Memory B cell (primary cell): ENCODE results near the gene XPO6.

Experiments used
- ATAC-seq: fragments of 150-1000 bp; cut with Tn5 transposase; 2 replicates; pipeline ENCODE4 v1.10.0; 2021; ENCODE audit warnings: low read depth, mild to moderate bottlenecking, moderate library complexity
- DNase-seq, 2 donors: peaks; one replicate each; pipeline ENCODE4 v3.0.0; 2022; ENCODE audit warnings: low spot score in 2 of 2
- H3K27ac Mint-ChIP-seq: one replicate; pipeline ENCODE4 v1.8.0; 2022; ENCODE audit warnings: mild to moderate bottlenecking, moderate library complexity, mixed read lengths
- H3K27me3 Mint-ChIP-seq: one replicate; pipeline ENCODE4 v1.8.0; 2022; ENCODE audit warnings: mixed read lengths
- H3K36me3 Mint-ChIP-seq: one replicate; pipeline ENCODE4 v1.8.0; 2022; ENCODE audit warnings: mild to moderate bottlenecking, mixed read lengths
- H3K4me1 Mint-ChIP-seq: one replicate; pipeline ENCODE4 v1.8.0; 2022; ENCODE audit warnings: mixed read lengths
- H3K4me3 Mint-ChIP-seq: one replicate; pipeline ENCODE4 v1.8.0; 2022; ENCODE audit warnings: mild to moderate bottlenecking, moderate library complexity, mixed read lengths
- H3K9me3 Mint-ChIP-seq: one replicate; pipeline ENCODE4 v1.8.0; 2022; ENCODE audit warnings: mixed read lengths

The XPO6 gene

DNA sequence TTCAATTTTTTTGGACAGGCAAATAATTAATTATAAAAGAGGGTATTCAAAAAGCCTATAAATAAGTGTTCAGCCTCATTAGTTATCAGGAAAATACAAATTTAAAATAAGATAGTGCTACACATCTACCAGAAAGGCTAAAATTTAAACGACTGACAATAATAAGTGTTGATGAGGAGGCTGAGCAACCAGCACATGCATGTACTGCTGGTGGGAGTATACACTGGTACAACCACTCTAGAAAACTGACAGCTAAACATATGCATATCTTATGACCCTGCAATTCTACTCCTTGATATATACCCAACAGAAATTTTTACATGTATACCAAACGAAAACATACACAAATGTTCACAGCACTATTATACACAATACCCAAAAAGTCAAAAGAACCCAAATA, 27.1 kb downstream of the XPO6 start:
- DNase-seq = no peak
- Mint-ChIP-seq H3K36me3 (peaks cover 18% of the 10 kb centered on the region), H3K4me3 (no peak overlapping the region)

DNA sequence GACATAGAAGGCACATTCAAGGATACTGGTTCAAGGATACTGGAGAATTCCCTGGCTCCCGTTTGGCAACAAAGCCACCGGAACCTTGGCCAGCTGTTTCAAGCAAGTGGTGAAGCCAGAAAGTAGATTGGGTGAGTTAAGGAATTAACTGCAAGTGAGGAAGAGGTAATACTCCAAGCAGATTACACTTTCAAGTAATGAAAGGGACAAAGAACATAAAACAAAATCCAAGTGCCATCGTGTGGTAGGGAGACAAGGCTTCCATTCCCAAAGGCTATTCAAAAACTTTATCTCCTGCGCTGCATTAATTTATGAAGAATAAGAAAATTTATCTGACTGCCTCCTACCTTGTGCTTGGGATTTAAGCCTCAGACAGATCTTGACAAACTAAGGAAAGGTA, 27.8 kb downstream of the XPO6 start:
- ATAC-seq (no peak), DNase-seq (no peak)
- Mint-ChIP-seq H3K4me3 (no peak overlapping the region), H3K36me3 (peaks cover 18% of the 10 kb centered on the region), H3K27ac (peak overlapping the region; percentile 78), H3K4me1 (peaks cover 62% of the 10 kb centered on the region), H3K9me3 (peaks cover 3% of the 10 kb centered on the region), H3K27me3 (no peaks in the 10 kb centered on the region)

More for the DNA sequence above, 27.1 kb downstream of the XPO6 start:
- Mint-ChIP-seq H3K27me3 (no peaks in the 10 kb centered on the region), H3K4me1 (peaks cover 64% of the 10 kb centered on the region), H3K27ac (no peak overlapping the region), H3K9me3 (peaks cover 3% of the 10 kb centered on the region)
- no peak for ATAC-seq

DNA sequence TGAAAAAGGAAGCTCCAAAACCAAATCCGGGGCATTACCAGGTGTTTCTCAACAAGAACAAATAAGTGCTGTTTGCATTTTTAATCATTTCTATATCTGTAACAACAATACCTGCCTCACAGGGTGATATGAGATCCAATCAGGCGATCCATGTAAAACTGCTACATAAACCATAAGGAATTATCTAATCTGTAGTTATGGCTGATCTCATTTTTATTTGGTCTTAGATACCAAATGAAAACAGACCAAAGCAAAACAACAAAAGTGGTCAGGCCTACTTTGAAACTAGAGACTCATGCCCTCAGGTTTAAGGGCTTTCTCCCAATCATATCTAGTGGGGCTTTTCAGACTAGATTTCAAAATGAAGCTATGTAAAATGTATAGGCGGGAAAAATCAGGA, 28.3 kb downstream of the XPO6 start:
- H3K27ac Mint-ChIP-seq = peak overlapping the region; percentile 78
- peaks cover 57% of the 10 kb centered on the region for H3K4me1 Mint-ChIP-seq
- peaks cover 18% of the 10 kb centered on the region for H3K36me3 Mint-ChIP-seq
- no peaks in the 10 kb centered on the region for H3K27me3 Mint-ChIP-seq
- no peak for ATAC-seq
- DNase-seq = no peak
- no peak overlapping the region for H3K4me3 Mint-ChIP-seq
- peaks cover 3% of the 10 kb centered on the region for H3K9me3 Mint-ChIP-seq

GRCh38 chr16:28182801-28183200, 29.0 kb downstream of the XPO6 start:
- Mint-ChIP-seq H3K27ac (peak overlapping the region; percentile 78), H3K36me3 (peaks cover 18% of the 10 kb centered on the region), H3K9me3 (peaks cover 3% of the 10 kb centered on the region), H3K4me1 (peaks cover 53% of the 10 kb centered on the region), H3K4me3 (no peak overlapping the region), H3K27me3 (no peaks in the 10 kb centered on the region)
- no peak for ATAC-seq
- DNase-seq = no peak

DNA sequence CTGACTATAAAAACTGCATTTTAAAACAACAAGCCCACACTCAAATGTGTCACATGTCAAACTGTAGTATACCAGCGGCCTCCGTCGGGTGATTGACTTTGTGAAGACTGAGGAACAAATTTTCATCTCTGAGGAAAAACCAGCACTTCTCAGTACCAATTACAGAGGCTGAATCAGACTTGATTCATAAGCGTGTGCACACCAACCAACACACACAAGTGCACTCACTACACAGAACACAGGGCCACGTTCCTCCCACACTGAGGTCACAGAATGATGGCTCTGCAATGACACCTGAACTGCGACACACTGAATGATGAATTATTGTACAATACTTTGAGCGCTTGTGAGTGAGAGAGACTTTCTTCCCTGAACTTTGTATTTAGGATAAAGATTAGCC, 29.6 kb downstream of the XPO6 start:
- Mint-ChIP-seq H3K4me3 (peak overlapping the region; percentile 64), H3K27ac (peak overlapping the region; percentile 95), H3K4me1 (peaks cover 50% of the 10 kb centered on the region), H3K27me3 (no peaks in the 10 kb centered on the region), H3K9me3 (peaks cover 3% of the 10 kb centered on the region), H3K36me3 (peaks cover 20% of the 10 kb centered on the region)
- ATAC-seq (no peak), DNase-seq (no peak)

- DNase-seq (no peak), ATAC-seq (no peak)
- Mint-ChIP-seq H3K4me3 (no peak overlapping the region), H3K36me3 (peaks cover 24% of the 10 kb centered on the region), H3K9me3 (peaks cover 3% of the 10 kb centered on the region), H3K4me1 (peaks cover 44% of the 10 kb centered on the region), H3K27ac (peak overlapping the region; percentile 95), H3K27me3 (no peaks in the 10 kb centered on the region)
Measured at GRCh38 chr16:28181515-28181914, 30.2 kb downstream of the XPO6 start.

- H3K36me3 Mint-ChIP-seq = peaks cover 24% of the 10 kb centered on the region
- peak overlapping the region; percentile 90 for H3K4me3 Mint-ChIP-seq
- H3K9me3 Mint-ChIP-seq = peaks cover 3% of the 10 kb centered on the region
- H3K27me3 Mint-ChIP-seq = no peaks in the 10 kb centered on the region
- ATAC-seq (peak; percentile 93), DNase-seq (peak in 1 of 2 donors; percentile 44)
- peaks cover 41% of the 10 kb centered on the region for H3K4me1 Mint-ChIP-seq
- peak overlapping the region; percentile 95 for H3K27ac Mint-ChIP-seq
Measured at GRCh38 chr16:28180655-28181460, 30.9 kb downstream of the XPO6 start.

GRCh38 chr16:28179354-28179753, 32.4 kb downstream of the XPO6 start:
- Mint-ChIP-seq H3K4me1 (peaks cover 44% of the 10 kb centered on the region), H3K27me3 (no peaks in the 10 kb centered on the region), H3K4me3 (no peak overlapping the region), H3K36me3 (peaks cover 30% of the 10 kb centered on the region), H3K9me3 (peaks cover 2% of the 10 kb centered on the region), H3K27ac (peak overlapping the region; percentile 95)
- no peak for DNase-seq
- ATAC-seq = no peak

DNA sequence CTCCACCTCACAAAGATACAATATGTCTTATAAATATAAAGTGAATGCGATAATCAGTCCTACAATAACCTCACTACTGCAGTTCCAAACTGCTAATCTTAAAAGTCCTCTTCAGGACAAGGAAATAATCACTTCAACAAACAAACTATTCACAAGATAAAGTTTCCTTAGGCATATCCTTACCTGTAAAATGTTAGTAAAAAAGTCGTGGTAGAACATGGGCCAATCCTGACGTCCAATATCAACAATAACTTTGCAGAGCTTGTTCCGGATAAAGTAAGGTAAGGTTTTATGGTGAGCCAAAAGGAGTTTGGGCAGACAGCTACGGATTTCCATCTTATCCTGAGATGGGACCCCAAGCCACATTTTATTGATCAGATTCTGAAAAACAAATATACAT, 36.0 kb downstream of the XPO6 start:
- Mint-ChIP-seq H3K27ac (peak overlapping the region; percentile 40), H3K36me3 (peaks cover 31% of the 10 kb centered on the region), H3K4me3 (no peak overlapping the region), H3K9me3 (no peaks in the 10 kb centered on the region), H3K4me1 (peaks cover 25% of the 10 kb centered on the region), H3K27me3 (no peaks in the 10 kb centered on the region)
- ATAC-seq = no peak
- no peak for DNase-seq

GRCh38 chr16:28172336-28172735, 39.4 kb downstream of the XPO6 start:
- ATAC-seq (no peak), DNase-seq (no peak)
- no peaks in the 10 kb centered on the region for H3K27me3 Mint-ChIP-seq
- peaks cover 36% of the 10 kb centered on the region for H3K36me3 Mint-ChIP-seq
- peak overlapping the region; percentile 61 for H3K27ac Mint-ChIP-seq
- peaks cover 24% of the 10 kb centered on the region for H3K4me1 Mint-ChIP-seq
- no peaks in the 10 kb centered on the region for H3K9me3 Mint-ChIP-seq
- H3K4me3 Mint-ChIP-seq = no peak overlapping the region

GRCh38 chr16:28171816-28172215, 39.9 kb downstream of the XPO6 start:
- no peak overlapping the region for H3K4me3 Mint-ChIP-seq
- H3K9me3 Mint-ChIP-seq = no peaks in the 10 kb centered on the region
- peaks cover 38% of the 10 kb centered on the region for H3K36me3 Mint-ChIP-seq
- H3K27me3 Mint-ChIP-seq = no peaks in the 10 kb centered on the region
- DNase-seq = no peak
- H3K4me1 Mint-ChIP-seq = peaks cover 29% of the 10 kb centered on the region
- ATAC-seq = no peak
- peak overlapping the region; percentile 61 for H3K27ac Mint-ChIP-seq

GRCh38 chr16:28168991-28169554, 42.7 kb downstream of the XPO6 start:
- ATAC-seq = no peak
- H3K4me3 Mint-ChIP-seq = no peak overlapping the region
- peaks cover 29% of the 10 kb centered on the region for H3K4me1 Mint-ChIP-seq
- H3K9me3 Mint-ChIP-seq = no peaks in the 10 kb centered on the region
- peaks cover 28% of the 10 kb centered on the region for H3K36me3 Mint-ChIP-seq
- no peaks in the 10 kb centered on the region for H3K27me3 Mint-ChIP-seq
- peak overlapping the region; percentile 75 for H3K27ac Mint-ChIP-seq
- DNase-seq = no peak

GRCh38 chr16:28167730-28168129, 44.0 kb downstream of the XPO6 start:
- H3K27me3 Mint-ChIP-seq = no peaks in the 10 kb centered on the region
- peak overlapping the region; percentile 80 for H3K27ac Mint-ChIP-seq
- H3K9me3 Mint-ChIP-seq = no peaks in the 10 kb centered on the region
- DNase-seq (no peak), ATAC-seq (no peak)
- no peak overlapping the region for H3K4me3 Mint-ChIP-seq
- H3K36me3 Mint-ChIP-seq = peaks cover 28% of the 10 kb centered on the region
- peaks cover 33% of the 10 kb centered on the region for H3K4me1 Mint-ChIP-seq

DNA sequence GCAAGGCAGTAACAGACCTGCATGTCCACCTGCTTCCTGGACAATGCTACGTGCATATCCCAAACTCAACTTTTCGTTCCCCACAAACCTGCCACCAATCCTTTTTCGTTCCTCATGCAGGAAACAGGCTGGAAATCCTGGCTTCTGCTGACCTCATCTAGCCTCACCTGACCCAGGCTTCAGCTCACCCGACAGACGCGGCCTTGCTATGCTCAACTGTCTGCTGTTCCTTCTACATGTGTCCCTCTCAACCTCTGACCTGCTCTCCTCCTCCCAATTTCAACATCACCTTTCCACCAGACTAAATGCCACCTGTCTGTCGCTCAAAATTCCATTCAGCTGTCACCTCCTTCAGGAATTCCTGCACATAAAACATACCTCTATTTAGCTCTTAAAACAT, 44.5 kb downstream of the XPO6 start:
- DNase-seq = no peak
- peaks cover 29% of the 10 kb centered on the region for H3K36me3 Mint-ChIP-seq
- ATAC-seq = no peak
- peak overlapping the region; percentile 58 for H3K4me3 Mint-ChIP-seq
- H3K9me3 Mint-ChIP-seq = no peaks in the 10 kb centered on the region
- H3K4me1 Mint-ChIP-seq = peaks cover 34% of the 10 kb centered on the region
- H3K27ac Mint-ChIP-seq = peak overlapping the region; percentile 80
- H3K27me3 Mint-ChIP-seq = no peaks in the 10 kb centered on the region
